Measurements from ENCODE around the gene NAT10.
"Not testable (repeated sequence)": the region's sequence is repeated elsewhere in the genome, so short reads cannot be mapped to it uniquely, and the experiment has no call there.

Gene NAT10

DNA sequence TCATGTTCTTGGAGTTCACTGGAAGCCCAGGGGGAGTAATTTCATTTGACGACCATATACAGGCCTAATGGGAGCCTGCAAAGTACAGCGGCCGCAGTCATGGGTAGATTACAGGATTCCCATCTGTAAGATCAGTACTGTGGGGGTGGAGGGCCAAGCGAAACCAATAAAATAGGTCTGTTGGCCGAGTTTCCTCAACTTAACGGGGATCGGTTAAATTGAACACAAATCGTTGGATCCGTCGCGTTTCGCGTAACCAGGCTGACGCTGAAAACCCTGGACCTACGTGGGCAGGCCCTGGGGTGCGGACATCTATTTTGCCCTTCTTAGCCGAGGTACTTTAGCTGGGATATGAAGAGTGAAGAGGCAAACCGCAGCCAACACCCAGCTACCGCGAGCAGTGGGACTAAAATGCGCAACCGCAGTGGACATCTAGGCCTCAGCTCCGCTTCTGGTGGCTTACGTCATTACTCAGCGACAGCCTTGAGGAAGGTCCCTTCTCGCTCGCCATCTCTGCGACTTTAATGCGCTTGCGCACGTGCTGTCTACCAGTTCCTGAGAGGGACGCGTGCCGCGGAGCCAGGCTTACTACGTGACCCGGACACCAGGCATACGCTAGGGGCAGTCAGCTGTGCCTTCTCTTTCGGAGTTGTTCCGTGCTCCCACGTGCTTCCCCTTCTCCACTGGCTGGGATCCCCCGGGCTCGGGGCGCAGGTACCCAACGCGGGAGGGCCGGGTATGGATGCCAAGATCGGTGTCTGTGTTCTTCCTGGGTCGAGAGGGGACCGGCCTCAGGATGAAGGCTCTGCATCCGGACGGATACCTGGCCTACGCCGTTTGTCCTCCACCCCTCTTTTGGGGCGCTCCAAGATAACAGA is at the start of gene NAT10:
Gene NAT10 (plus strand): TSS at position 551 of the 878 bp plus-strand sequence. CDS start 2,597 bp downstream, outside the sequence.
- DNase-seq: peak; percentile 87 to 98

DNA sequence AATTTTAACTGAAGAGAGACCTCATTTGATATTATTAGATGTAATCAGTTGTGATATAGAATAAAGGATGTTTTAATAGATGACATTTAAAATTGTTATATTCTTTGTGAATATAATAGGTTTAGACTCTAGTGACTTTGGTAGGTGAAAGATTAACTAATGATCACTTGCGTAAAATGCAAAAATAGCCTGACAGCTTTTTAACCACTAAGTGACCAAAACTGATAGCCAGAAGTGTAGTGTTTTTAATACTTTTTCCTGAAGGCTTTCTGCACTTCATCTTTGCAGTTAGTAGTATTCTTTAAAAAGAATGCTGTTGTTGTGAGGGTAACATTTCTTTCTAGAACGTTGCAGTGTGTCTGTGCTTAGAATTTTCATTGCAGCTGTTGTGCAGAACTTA is 48.8 kb upstream of the NAT10 start:
- no peak for DNase-seq

DNA sequence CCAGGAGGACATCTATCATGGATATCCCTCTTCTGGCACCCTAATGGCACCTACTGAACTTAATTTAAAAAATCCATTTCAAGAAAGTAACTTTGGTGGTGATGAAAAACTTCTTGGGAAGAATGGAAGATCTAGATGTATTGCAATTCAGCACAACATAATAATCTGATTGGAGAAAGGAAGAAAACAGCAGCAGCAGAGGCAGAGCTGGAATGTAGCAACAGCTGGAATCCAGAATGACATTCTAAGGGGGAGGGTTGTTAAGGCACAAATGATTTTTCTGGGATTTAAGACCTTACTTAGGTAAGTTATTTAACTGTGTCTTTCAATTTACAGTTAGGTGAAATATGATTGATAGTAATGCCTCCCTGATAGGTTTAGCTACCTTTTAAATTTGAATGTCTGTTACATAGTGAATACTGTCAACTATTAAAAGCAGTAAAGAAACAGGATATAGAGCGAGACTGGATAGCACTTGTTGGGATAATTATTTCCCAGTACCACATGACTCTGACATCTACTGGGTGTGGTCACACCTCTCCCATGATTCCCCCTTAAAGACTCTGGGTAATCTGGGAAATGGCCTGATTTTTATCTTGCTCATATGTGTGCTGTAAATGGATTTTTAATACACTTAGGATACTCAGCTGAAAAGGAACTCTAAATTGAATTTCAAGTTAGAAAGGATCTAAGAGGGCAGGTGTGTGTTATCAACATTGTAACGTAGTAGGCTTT is 42.2 kb upstream of the NAT10 start:
- DNase-seq: no peak

DNA sequence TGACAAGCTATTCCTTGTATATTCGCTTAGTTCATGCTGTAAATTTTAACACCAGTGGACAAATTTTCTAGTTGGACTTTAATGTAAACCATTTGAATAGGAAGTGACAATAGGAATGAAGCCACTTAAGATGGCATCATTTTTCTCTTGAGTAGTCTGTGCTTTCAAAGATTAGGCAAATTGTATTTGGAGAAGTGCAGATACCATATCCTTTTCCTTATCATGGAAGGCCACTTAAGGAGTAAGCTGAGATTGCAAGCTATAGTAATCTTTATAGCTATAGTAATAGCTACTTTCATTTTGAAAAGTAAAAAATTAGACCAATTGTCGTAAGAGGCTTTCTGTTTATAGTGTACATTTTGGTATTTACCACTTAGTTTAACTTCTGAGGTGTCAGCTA is 41.1 kb upstream of the NAT10 start:
- DNase-seq: no peak

DNA sequence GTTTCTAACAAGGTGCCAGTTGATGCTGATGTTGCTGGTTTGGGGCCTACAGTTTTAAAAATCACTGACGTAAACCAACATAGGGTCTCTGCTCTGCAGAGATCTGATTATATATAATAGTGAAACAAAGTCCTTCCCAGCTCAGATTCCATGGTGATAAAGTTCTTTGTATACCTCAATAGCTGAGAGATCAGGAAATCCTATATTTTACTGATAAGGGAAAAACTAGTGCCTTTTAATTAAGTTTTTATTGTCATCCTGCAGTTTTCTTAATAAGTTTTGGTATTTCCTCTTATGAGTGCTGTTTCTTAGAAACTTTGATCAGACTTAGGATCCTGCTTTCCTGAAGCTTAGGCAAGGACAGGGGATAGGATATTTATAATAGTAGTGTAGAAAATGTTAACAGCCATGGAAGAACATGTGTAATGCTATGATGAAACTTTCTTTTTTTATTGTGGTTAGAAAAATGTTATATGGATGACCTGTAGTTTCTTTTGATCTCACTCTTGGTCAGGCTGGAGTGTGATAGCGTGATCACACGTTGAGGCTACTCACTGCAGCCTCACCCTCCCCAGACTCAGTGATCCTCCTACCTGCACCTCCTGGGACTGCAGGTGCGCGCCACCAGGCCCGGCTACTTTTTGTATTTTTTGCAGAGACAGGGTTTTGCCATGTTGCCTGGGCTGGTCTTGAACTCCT is 39.8 kb upstream of the NAT10 start:
- no peak for DNase-seq

DNA sequence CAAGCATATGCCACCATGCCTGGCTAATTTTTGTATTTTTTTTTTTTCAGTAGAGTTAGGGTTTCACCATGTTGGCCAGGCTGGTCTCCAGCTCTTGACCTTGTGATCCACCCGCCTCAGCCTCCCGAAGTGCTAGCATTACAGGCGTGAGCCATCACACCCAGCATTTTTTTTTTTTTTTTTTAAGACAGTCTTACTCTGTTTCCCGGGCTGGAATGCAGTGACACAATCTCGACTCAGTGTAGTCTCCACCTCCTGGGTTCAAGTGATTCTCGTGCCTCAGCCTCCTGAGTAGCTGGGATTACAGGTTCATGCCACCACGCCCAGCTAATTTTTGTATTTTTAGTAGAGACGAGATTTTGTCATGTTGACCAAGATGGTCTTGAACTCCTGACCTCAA is 38.7 kb upstream of the NAT10 start:
- not testable (repeated sequence) for DNase-seq

DNA sequence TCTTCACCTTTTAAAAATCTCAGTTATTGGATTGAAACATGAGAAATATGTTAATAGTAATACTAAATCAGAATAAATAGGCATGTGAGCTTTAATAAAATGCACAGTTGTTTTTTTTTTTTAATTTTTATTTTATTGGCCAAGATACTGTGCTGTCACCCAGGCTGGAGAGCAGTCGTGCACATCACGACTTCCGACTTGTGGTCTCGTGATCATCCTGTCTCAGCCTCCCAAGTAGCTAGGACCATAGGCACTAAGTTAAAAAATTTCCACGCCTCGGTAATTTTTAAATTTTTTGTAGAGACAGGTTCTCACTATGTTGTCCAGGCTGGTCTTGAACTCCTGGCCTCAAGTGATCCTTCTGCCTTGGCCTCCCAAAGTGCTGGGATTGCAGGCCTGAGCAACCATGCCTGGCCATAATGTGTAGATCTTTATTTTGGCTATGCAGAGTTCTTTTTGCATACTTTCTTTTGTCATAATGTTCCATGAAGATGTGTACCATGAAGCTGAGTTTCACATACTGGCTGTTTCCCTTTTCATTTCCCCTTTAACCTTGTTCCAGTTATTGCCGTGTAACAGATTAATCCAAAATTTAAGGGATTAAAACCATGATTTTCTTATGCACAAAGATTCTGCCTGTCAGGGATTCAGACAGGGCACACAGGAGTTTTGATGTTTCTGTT is 37.9 kb upstream of the NAT10 start:
- no peak for DNase-seq

DNA sequence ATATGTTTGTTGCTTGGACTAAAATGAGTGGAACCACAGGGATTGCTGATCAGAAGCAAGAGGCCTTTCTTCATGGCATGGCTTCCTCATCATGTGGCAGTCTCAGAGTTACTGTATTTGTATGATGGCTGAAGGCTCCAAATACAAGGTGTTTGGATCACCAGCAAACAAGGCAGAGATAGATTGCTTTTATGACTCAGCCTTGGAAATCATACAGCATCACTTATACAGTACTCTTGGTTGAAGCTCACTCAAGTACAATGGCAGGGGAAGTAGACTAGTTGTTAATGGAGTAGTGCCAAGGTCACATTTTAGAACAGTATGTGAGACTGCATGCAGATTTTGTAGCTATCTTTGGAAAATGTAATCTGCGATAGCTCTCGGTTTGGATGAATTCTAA is 37.3 kb upstream of the NAT10 start:
- DNase-seq: no peak

DNA sequence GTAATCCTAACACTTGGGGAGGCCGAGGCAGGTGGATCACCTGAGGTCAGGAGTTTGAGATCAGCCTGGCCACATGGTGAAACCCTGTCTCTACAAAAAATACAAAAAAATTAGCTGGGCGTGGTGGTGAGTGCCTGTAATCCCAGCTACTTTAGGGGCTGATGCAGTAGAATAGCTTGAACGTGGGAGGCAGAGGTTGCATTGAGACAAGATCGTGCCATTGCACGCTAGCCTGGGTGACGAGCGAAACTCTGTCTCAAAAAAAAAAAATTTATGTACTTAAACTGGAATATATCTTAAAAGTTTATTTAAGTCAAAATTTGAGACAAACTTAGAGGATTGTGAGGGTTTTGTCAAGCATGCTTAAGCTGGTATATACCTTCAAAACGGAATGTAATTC is 34.1 kb upstream of the NAT10 start:
- DNase-seq: not testable (repeated sequence)

DNA sequence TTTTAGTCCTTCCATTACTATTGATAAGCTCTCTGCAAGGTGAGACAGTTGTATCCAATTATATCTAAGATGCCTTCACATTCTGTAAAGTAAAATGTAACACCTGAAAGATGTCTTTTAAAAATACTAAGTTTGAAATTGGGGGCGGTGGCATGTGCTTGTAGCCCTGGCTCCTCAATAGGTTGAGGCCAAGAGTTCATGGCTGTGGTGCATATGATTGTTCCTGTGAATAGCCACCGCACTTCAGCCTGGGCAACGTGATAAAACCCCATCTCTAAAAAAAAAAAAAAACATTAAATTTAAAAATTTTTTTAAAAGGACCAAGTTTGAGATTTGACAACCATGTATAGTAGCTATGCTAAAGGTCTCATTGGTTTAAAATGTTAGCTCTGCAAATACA is 33.4 kb upstream of the NAT10 start:
- no peak for DNase-seq

DNA sequence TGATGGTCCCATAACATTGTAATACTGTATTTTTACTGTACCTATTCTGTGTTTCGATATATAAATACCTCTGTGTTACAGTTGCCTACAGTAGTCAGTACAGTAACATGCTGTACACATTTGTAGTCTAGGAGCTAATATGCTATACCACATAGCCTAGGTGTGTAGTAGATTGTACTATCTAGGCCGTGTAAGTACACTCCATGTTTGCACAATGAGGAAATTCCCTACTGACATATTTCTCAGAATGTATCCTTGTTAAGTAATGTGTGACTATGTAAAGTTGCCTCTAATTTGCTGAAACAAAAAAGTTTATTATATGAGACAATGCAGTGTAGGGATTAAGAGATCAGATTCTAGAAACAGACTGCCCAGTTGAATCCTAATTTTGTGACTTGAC is 32.6 kb upstream of the NAT10 start:
- no peak for DNase-seq

DNA sequence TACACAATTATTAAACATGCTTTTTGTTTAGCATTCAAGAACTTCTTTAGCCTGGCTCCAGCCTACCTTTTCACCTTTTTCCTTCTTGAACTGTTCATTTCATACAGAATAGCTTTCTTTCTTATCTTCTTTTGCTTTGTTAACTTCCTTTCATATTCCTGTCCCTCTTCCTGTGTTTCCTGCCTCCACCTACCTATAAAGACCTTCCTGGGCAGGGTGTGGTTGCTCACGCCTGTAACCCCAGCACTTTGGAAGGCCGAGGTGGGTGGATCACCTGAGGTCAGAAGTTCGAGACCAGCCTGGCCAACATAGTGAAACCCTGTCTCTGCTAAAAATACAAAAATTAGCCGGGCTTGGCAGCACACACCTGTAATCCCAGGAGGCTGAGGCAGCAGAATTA is 31.0 kb upstream of the NAT10 start:
- no peak for DNase-seq

DNA sequence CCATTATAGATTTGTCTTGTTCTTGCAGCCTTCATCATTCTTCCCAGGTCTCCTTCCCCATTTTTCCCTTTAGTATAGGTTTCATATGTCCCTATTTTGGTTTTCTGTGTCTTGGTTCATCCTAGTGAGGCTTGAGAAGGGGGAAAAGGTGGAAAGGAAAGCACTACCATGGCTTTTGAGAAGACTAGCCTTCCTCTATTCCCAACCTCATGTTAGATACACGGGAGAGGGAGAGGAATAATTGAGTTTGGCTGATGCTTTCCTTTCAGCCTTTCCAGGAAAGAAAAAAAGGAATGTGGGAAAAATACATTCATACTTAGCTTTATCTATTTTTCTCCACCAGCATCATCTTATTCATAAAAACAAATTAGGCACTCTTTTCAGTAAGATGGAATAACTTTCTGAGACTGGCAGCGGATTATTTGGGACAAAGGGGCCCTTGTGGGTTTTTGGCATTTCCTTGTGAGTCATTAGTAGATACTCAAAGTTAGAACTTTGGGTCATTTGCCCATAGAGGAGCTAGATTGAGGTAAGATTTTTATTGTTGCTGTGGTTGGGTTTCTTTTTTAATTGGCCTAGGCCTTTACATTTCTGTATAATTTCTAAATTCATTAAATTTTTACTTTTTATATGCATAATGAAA is 30.1 kb upstream of the NAT10 start:
- no peak for DNase-seq

DNA sequence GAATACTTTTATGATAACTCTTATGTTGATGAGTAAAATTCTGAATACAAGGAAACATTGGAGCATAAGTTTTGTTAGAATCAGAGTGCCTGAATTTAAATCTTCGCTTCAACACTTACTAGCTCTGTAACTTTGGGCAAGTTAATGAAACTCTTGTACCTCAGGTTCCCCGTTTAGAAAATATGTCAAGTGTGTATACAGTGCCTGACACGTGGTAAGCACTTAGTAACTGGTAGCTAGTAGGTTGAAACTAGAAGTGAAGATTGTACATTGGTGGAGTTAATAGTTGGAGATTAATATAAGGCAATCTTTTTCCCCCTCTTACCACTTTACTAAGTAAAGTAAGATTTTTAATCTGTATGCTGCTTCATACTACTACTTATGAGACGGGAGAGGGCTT is 24.8 kb upstream of the NAT10 start:
- DNase-seq: no peak

DNA sequence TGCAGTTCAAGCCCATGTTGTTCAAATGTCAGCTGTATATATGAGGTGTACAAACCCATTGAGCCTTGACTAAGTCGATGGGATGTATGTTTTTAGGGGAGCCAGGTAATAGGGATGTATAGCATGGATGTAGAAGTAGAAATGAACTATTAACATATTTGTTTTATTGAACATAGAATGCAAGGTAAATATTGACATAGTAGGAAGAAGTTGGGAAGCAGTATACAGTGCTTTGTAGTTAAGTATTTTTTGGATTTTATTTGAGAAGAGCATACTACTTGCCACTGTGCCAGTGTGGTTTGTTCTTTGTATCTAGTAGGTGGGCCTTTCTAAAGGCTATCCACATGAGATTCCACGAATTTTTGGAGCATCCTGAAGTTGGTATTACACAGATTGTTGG is 20.8 kb upstream of the NAT10 start:
- no peak for DNase-seq

DNA sequence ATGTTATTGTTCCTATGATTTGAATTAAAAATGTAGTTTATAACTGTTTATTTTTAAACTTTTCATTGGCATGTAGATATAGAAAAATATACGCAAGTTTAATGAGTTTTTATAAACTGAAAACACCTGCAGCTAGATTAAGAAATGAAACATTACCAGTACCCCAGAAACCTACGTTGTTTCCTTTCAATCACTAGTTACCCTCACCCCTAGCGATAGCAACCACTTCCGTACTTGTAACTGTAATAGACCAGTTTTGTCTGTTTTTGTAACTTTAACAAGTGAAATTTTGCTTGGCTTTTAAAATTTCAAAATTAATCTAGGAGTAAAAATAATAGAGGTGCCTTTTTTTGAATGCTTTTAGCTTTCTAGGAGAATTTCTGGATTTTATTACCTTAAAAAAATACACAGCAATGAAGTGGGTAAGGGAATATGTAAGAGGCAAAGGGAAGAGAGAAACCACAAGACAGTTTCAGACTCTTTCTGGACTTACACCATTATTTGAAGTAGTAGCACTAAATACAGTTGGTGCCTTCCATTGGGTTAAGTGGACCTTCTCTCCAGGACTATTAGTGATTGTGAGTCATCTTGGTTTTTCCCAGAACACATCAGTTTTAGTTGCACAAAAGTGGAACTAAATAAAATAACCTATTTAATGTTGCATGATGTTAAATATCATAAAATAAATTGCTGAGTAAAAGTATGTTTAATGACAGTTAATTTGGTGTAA is 18.7 kb upstream of the NAT10 start:
- DNase-seq: no peak

DNA sequence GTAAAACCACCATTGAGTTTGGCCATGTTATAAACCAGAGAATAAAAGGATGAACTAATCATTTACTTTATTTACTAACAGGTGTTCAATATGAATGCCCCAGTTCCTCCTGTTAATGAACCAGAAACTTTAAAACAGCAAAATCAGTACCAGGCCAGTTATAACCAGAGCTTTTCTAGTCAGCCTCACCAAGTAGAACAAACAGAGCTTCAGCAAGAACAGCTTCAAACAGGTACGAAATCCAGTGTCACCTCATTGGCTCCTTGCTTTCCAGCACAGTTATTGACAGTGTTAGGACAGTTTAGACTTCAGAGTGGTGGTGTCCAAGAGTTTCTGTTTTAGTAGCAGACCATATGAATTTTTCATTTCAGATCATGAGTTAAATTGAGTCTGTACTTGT is 13.6 kb upstream of the NAT10 start:
- DNase-seq: no peak

DNA sequence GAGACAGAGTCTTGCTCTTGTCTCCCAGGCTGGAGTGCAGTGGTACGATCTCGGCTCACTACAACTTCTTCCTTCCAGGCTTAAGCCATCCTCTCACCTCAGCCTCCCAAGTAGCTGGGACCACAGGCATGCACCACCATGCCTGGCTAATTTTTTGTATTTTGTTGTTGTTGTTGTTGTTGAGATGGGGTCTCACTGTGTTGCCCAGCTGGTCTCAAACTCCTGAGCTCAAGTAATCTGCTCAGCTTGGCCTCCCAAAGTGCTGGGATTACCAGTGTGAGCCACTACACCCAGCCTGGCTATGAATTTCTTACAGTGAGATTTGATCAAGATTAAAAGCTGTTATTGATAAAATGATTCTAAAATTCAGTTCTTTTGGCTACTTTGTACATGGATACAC is 10.5 kb upstream of the NAT10 start:
- DNase-seq: not testable (repeated sequence)

DNA sequence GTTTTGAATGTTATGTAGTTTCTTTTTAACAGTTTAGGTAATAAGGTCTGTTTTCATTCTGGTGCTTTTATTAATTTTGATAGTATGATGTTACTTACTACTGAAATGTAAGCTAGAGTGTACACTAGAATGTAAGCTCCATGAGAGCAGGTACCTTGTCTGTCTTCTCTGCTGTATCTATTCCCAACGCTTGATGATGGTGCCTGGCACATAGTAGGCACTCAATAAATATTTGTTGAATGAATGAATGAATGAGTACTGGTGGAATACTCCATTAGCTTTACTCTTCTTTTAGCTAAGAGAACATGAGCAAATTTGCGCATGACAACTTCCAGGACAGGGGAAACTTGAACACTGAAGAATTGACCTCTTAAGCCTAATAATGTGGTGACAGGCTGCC is 6.6 kb upstream of the NAT10 start:
- no peak for DNase-seq

DNA sequence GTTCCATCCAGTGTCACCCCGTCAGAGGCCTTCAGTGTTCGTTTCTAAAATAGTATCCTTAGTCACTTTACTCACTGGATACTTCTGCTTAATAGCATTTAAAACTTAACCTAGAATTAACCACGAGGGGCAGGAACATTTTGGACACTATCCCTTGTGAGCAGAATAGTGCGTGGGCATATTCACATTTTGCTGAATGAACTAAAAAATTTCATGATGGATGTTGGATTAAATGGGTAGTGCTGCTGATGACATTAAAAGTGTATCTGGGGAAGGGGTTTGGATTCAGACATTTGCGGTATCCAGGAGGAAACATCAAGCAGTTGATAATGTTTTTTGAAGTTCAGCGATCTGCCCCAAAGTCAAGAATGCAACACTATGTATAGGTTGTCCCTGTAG is 750 bp upstream of the NAT10 start:
- DNase-seq: no peak

DNA sequence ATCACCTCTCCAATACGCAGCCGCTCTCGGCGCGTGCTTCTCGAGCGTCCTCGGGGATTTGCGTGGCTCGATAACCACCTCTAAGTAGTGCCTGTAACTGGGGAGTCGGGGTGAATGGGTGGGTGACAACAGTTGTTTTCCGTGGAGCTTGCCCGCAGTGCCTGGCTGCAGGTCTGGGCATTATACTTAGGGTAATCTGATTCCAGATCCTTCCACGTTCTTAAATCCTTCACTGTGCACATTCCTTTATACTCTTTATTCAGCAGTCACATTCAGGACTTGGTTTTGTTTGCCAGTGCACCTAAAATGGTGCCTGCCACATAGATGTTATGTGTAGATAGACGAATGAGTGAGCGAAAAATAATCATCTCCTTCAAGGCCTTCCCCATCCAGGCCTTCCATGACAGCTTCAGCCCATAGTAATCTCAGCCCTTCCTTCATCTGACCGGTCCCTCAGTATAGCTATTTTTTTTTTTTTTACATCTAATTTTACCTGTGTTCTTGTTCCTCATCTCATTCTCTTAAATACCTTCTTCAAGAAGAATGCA is 602 bp downstream of the NAT10 start:
- DNase-seq: no peak
